Fibroblast of lung (primary cell): ENCODE data around the gene TMEM63C. TPM values are rescaled to one million over a fixed set of nuclear protein-coding genes. Genes with fewer than 3 reads are reported as not detected.

Source experiments
- DNase-seq, 2 donors: peaks; one replicate each; pipeline versions ENCODE4 v3.0.0 to v3.0.0-alpha.2; 2010; ENCODE audit warnings: low read depth in 2 of 2
- H2AFZ ChIP-seq: 2 replicates; pipeline ENCODE4 v1.5.1; 2012; ENCODE audit warnings: low read length, control low read depth, inconsistent platforms
- H3K27ac ChIP-seq: 2 replicates; pipeline ENCODE4 v1.5.1; 2011; ENCODE audit warnings: low read length, control low read depth; ENCODE audit not compliant: insufficient read depth
- H3K27me3 ChIP-seq: 2 replicates; pipeline ENCODE4 v1.5.1; 2011; ENCODE audit warnings: mild to moderate bottlenecking, low read length; ENCODE audit not compliant: control insufficient read depth, insufficient read depth
- H3K36me3 ChIP-seq: 2 replicates; pipeline ENCODE4 v1.5.1; 2011; ENCODE audit warnings: low read length; ENCODE audit not compliant: control insufficient read depth, insufficient read depth
- H3K4me1 ChIP-seq: 2 replicates; pipeline ENCODE4 v1.5.1; 2011; ENCODE audit warnings: low read length; ENCODE audit not compliant: control insufficient read depth, insufficient read depth; ENCODE audit errors: extremely low read depth
- H3K4me2 ChIP-seq: 2 replicates; pipeline ENCODE4 v1.5.1; 2011; ENCODE audit warnings: low read length, control low read depth; ENCODE audit not compliant: insufficient read depth; ENCODE audit errors: extremely low read depth
- H3K4me3 ChIP-seq, 4 experiments: fragments of 200-600 bp in 1 of 4; sonication (generic) in 1 of 4; replicated peaks in 1 of 4; 2 replicates each; pipeline ENCODE4 v1.5.1; 2011 to 2016; ENCODE audit warnings: low read length in 4 of 4, low read depth in 3 of 4, mild to moderate bottlenecking in 3 of 4, control low read depth in 2 of 4, inconsistent platforms in 1 of 4, mixed read lengths in 1 of 4; ENCODE audit not compliant: insufficient read depth in 1 of 4; ENCODE audit errors: control extremely low read depth in 1 of 4
- H3K79me2 ChIP-seq: 2 replicates; pipeline ENCODE4 v1.5.1; 2012; ENCODE audit warnings: mild to moderate bottlenecking, low read length, inconsistent platforms; ENCODE audit not compliant: control insufficient read depth, insufficient read depth
- H3K9ac ChIP-seq: 2 replicates; pipeline ENCODE4 v1.5.1; 2011; ENCODE audit warnings: mild to moderate bottlenecking, low read length, control low read depth; ENCODE audit not compliant: insufficient read depth
- H3K9me3 ChIP-seq: 2 replicates; pipeline ENCODE4 v1.5.1; 2012; ENCODE audit warnings: low read depth, low read length; ENCODE audit not compliant: control insufficient read depth, insufficient read depth
- H4K20me1 ChIP-seq: 2 replicates; pipeline ENCODE4 v1.5.1; 2011; ENCODE audit warnings: low read length; ENCODE audit not compliant: control insufficient read depth, insufficient read depth; ENCODE audit errors: extremely low read depth
- EZH2 ChIP-seq: IDR thresholded peaks from 2 replicates; pipeline ENCODE4 v1.5.1; 2012; ENCODE audit warnings: low read length, control low read depth, mild to moderate bottlenecking; ENCODE audit errors: missing control alignments
- polyA plus RNA-seq, 2 donors: library from polyadenylated mRNA; depleted of rRNA in 1 of 2; stranded (reverse) in 1 of 2; unstranded in 1 of 2; fragments of >200 nt; gene quantifications; 2 replicates each; pipeline ENCODE4 v1.2.1, GENCODE V29; 2011 to 2012; ENCODE audit warnings: missing spikeins in 1 of 2
- total RNA-seq: library from RNA; depleted of rRNA; stranded (reverse); fragments of >200 nt; gene quantifications from 2 replicates; pipeline ENCODE4 v1.2.1, GENCODE V29; 2014
- TF ChIP-seq, protein P1 (sequence below), 2 donors: IDR thresholded peaks in 1 of 2; conservative IDR thresholded peaks in 1 of 2; 1 replicate in 1 of 2; 2 replicates in 1 of 2; pipeline ENCODE4 v1.5.1; 2011 to 2012; ENCODE audit warnings: low read length in 2 of 2, control low read depth in 1 of 2, inconsistent platforms in 1 of 2, low read depth in 1 of 2, mild to moderate bottlenecking in 1 of 2

Gene TMEM63C
- total and polyA plus RNA-seq, 2 donors (not counting 1 experiment from before 2014, with no cell fraction given): 0.66 TPM; not detected in 1

DNA sequence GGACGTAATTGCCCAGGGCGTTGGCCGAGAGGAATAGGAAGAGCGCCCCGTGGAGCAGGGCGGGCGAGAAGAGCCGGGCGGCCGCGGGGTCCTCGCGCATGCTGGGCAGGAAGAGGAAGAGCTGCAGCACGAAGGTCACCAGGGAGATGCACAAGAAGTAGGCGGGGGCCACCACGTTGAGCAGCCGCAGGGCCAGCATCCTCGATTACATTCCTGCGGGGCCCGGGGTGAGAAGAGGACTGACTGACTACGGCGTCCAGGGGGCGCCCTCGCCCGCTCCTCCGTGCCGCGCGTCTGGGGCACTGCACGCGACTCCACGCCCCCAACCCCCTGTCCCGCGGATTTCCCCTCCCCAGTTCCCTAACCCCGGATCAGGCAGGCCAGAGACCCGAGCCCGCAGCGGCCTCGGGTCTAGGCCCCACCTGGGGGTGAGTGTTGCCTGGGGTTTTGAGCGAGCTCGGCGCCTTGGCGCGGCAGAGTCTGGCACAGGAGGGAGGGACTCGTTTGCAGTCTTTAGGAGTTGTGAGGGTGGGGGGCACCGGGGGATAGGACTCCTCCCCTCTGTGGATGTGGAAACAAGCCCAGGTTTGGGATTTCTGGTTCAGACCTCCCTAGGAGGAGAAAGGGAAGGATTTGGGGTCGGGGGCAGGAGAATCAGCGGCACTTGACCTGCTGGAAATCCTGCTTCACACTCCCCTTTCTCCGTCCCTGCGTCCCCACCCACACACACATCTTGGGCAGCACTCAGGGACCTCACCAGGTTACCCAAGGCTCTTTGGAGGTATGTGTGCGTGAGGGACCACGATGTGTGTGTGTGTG is 41.8 kb upstream of the TMEM63C start:
- TF ChIP-seq, protein P1, sequence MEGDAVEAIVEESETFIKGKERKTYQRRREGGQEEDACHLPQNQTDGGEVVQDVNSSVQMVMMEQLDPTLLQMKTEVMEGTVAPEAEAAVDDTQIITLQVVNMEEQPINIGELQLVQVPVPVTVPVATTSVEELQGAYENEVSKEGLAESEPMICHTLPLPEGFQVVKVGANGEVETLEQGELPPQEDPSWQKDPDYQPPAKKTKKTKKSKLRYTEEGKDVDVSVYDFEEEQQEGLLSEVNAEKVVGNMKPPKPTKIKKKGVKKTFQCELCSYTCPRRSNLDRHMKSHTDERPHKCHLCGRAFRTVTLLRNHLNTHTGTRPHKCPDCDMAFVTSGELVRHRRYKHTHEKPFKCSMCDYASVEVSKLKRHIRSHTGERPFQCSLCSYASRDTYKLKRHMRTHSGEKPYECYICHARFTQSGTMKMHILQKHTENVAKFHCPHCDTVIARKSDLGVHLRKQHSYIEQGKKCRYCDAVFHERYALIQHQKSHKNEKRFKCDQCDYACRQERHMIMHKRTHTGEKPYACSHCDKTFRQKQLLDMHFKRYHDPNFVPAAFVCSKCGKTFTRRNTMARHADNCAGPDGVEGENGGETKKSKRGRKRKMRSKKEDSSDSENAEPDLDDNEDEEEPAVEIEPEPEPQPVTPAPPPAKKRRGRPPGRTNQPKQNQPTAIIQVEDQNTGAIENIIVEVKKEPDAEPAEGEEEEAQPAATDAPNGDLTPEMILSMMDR (conservative IDR thresholded peaks at IDR 0.05 in 1 of 2, IDR thresholded peaks at IDR 0.05 in 1 of 2; ENCODE audit: low read depth in 1 of 2, low read length in 2 of 2): peak; percentile 30 to 34
- TF ChIP-seq EZH2: peak; percentile 85
- Histone ChIP-seq H2AFZ (no peak overlapping the region), H3K4me1 (no peaks in the 10 kb centered on the region), H3K9ac (no peak overlapping the region), H3K27me3 (peaks cover 55% of the 10 kb centered on the region), H3K79me2 (no peaks in the 10 kb centered on the region), H4K20me1 (no peaks in the 10 kb centered on the region), H3K27ac (no peak overlapping the region), H3K4me2 (no peak overlapping the region), H3K4me3 (no peak overlapping the region), H3K36me3 (no peaks in the 10 kb centered on the region), H3K9me3 (no peaks in the 10 kb centered on the region)
- no peak for DNase-seq

DNA sequence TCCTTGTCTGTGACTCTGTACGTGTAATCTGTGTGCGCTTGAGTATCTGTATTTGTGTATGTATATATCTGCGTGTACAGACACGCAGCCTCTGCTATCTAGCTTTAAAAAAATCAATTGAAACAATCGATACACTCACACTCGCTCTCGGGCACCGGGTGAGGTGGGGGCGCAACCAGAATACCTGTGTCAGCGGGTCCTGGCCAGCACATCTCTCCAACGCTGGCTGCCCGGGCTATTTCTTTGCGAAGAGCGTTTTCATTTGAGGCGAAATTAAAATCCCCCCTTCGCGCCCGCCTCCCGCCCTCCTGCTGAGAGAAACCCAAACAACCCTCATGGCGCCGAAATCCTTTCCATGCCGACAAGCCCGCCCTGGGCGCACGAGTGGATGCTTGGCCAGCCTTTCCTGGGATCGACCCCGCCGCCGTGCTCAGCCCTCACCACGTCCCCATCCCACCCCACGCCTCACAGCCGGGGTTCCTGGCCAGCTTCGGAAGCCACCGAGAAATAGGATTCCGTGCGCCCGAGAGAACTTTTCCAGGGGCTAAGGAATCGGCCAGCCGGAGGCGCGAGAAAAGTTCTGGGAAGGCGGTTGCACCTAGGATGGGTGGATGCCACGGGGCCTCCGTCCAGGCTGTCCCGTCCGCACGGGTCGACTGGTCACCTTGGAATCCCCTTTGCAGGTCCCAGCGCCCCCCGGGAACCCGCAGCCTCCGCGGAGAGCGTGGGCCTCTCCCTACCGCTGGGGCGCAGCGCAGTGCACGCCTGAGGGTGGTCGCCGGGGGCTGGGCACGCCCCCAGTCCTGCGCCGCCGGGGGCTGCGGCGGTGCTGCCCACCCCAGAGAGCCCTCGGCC is 41.0 kb upstream of the TMEM63C start:
- H3K27me3 ChIP-seq: peaks cover 56% of the 10 kb centered on the region
- no peaks in the 10 kb centered on the region for H4K20me1 ChIP-seq
- H2AFZ ChIP-seq: no peak overlapping the region
- H3K9ac ChIP-seq: no peak overlapping the region
- peak overlapping the region; percentile 25 for H3K4me2 ChIP-seq
- H3K36me3 ChIP-seq: no peaks in the 10 kb centered on the region
- peak; percentile 61 for TF ChIP-seq EZH2
- TF ChIP-seq, protein P1 (conservative IDR thresholded peaks at IDR 0.05 in 1 of 2, IDR thresholded peaks at IDR 0.05 in 1 of 2; ENCODE audit: low read depth in 1 of 2, low read length in 2 of 2): no peak
- no peak overlapping the region for H3K4me3 ChIP-seq
- H3K27ac ChIP-seq: no peak overlapping the region
- H3K4me1 ChIP-seq: no peaks in the 10 kb centered on the region
- no peaks in the 10 kb centered on the region for H3K79me2 ChIP-seq
- no peaks in the 10 kb centered on the region for H3K9me3 ChIP-seq
- no peak for DNase-seq
